ENCODE results near the gene HTRA2.
A peak's percentile ranks its signal among the peaks of the same experiment; 100 is the strongest.

Gene HTRA2

DNA sequence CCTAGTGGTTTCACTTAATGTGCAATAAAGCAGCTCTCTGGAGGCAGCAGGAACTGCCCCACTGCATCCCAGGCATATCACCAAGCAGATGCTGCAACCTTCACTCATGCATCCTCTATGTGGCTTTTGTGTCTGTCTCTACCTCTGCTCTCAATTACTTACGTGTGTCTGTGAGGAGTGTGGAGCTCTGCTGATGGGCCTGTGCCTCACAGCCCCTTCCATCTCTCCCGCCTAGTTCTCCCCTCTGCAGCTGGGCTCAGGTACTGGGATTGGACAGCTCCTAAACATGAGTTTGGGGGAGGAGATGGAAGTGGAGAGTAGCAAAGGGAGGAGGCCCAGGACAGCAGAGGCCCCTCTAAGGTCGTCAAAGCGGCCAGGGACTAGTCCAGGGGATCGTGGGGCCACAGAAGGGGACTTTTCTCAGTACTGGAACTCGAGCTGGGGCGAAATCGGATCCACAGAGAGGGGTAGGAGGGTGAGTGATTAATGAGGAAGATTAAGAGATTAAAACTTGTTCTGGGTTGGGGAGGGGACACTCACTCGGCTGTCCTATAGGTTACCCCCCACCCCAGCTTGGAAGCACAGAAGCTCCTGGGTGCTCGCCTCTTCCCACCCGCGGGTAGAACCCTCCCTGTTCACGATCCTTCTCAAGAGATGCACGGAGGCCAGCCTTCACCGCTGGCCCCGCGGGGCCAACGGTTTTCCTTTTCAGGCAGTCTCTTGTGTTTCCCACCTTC lies 28.2 kb upstream of the HTRA2 start:
- no peak for DNase-seq

DNA sequence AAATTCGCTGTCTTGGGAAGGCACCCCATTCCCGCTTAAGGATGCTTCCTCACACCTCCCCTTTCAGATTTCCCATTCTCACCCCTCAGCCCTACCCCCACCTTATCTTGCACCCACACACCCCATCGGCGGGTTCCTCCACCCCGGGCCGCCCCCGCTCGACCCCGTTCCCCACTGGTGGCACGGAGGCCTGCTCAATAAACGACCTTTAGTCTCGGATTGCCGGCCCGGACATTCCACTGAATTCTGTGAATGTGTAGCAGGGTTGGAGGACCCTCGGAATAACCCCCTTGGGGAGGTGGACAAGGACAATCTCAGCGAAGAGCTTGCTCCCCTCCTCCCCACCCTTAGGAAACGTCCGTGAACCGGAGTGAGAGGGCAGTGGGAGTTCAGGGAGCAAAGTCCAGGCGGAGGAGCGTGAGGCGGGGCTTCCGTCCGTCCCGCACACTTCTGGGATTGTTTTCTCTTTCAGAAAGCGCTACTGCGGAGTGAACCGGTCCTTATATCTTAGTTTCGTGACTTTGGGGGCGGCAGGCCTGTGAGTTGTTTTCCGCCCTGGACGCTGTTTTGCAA lies 27.5 kb upstream of the HTRA2 start:
- no peak for DNase-seq

DNA sequence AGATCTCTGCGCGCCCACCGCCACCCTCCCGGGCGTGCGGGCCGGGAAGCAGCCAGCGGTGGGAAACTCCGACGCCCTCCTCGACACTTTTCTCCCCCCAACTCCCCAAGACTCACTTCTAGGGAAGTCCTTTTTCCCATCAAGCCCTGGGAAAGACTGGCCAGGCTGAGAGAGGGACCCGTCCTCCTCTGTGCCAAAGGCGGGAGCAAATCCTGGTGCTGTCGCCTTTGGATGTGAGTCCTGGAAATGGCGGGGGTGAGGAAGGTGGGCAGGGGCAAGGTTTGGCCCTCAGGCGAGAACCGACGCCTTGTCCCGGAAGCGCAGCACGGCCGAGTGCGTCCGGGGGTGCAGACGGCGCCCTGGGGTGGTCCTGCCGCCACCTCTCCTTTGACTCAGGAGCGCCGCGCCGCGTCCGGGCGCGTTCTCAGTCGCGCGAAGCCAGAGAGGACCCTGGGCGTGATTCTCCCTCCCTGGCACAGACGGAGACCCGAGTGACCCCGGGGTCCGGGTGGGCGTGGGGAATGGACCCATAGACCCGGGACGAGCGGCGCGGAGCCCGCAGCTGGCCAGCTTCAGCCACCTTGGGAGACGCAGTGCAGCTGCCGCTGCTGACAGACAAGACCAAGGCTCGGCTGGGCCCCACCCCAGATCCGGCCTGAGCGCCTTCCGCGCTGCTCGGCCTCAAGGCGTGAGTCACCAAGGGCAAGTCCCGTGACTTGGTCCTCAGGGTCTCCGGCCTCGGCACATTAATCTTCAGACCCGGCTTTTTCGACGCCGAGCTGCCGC lies 26.8 kb upstream of the HTRA2 start:
- peak; percentile 66 for DNase-seq

- no peak for DNase-seq
Observed at GRCh38 chr2:74503506-74504475, 25.9 kb upstream of the HTRA2 start.

DNA sequence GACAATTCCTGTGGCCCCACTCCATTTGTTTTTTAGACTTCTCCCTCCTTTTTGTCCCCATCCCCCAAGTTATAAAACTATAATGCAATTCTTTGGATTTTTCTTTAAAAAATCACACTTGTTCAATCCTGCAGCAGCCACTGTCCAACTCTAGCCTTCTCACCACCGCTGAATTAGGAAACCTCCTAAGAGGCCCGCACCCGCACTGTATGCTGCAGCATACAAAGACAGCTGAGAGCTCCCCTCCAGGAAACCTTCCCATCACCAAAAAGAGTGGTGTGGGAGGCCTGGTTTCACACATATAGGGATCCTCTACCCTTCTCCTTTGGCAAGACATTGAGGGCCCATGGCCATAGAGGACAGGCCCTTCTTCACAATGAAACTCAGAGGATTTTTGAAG lies 25.1 kb upstream of the HTRA2 start:
- DNase-seq: no peak

GRCh38 chr2:74505448-74506246 lies 24.1 kb upstream of the HTRA2 start:
- no peak for DNase-seq

DNA sequence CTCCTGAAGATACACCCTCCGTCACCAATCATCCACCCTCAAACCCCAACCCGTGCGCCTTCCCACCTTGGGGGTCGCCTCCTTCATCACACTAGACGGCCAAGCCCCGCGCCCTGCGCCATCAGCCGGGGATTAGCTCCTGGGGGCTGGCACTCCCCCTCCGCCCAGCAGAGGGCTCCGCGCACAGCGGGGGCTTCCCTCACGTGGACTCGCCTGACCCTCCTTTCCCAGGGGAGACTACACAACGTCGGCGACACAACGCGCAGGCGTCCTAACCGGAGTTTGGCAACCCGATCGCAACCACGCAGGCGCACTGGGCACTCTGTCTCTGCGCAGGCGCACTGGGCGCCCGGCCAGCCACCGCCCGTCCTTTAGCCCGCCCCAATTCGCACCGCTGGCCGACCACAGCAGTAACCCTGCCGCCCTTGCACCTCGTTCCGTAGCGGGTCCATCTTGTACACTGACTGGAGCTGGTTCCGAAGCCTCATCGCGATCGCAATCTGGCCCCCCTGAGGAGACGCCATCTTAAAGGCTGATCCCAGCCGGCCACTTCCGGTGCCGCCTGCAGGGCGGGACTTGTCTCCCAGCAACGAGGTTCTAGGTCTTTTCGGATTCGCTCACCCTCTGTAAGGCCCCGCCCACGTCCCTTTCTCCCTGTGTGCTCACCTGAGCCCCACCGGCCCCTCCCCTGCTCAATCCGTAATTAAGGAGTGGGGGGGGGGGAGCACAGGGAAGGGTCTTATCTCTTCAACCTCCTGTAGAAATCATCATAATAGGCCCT lies 22.4 kb upstream of the HTRA2 start, which contains the start of gene PCGF1:
Gene PCGF1 (minus strand): TSS at position 551 of the 781 bp plus-strand sequence. CDS start 27 bp downstream, at position 524.
- DNase-seq: peak; percentile 98

- peak; percentile 93 for DNase-seq
Observed at GRCh38 chr2:74507926-74508520, 21.7 kb upstream of the HTRA2 start.

- no peak for DNase-seq
Observed at GRCh38 chr2:74510272-74510671, 19.5 kb upstream of the HTRA2 start.

- DNase-seq: no peak
Observed at GRCh38 chr2:74511104-74511989, 18.4 kb upstream of the HTRA2 start.

- no peak for DNase-seq
Observed at GRCh38 chr2:74512744-74513604, 16.8 kb upstream of the HTRA2 start.

DNA sequence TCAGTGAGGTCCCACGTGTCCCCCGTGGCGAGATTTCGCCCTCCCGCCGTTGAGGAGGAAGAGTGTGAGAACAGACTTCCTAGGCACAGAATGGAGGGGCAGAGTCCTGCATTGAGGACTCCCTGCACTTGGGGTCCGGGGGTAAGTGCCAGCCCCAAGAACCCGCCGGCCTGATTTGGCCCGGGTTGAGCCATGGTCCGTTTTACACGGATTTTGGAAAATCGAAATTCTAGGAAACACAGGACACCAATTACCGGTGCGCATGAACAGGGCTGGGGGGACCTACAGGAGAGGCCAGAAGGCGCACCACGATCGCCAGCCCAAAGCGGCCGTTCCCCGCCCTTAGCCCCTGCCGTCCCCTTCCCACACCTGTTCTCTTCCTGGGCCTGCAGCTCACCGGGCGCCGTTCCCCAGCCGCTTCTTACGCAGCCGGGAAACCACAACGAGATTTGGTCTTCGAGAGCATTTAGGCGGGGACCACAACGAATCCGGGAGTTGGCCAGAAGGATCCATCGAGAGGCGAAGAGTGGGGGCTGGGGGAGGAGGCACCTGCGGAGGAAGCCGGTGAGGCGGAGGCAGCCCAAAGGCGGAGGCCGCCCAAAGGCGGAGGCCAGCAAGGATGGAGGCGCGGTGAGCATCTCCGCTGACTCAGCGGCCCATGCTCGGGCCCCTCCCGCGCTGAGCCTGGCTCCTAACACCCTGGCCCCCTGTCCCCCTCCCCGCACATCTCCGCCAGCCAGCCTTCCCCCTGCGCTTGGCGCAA lies 15.9 kb upstream of the HTRA2 start:
- no peak for DNase-seq

- DNase-seq: no peak
Observed at GRCh38 chr2:74514368-74515270, 15.1 kb upstream of the HTRA2 start, which contains the start of gene TLX2. Gene TLX2, plus strand, starts transcription at chr2:74514450. Its CDS starts 357 bp downstream, at chr2:74514807.

DNA sequence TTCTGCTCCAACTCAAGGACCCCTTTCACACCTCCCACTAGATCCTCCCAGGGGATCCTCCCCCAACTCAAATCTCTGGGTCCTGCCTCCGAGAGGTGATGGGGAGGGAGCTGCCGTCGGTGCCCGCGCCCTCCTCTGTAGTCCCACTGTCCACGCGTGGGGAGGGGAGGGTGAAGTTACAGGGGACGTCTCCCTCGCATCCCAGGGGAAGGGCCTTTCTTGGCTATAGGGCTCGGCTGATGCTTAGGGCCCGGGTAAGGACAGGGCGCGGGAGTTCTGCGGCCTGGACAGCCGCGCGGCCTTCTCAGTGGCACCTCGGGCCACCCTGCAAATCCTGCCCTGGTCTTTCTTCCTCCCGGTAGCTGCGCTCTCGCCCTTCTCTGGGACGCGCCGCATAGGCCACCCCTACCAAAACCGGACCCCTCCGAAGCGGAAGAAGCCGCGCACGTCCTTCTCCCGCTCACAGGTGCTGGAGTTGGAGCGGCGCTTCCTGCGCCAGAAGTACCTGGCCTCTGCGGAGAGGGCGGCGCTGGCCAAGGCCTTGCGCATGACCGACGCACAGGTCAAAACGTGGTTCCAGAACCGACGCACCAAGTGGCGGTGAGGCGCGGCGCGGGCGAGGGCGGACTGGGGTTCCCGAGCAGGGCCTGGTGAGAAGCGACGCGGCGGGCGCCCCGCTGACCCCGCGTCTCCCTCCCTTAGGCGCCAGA lies 14.3 kb upstream of the HTRA2 start:
- DNase-seq: no peak

- peak; percentile 58 for DNase-seq
Observed at GRCh38 chr2:74515981-74516633, 13.6 kb upstream of the HTRA2 start.
